GM12874 (cell line): ENCODE measurements around the gene OTULINL.

Source experiments
- CTCF ChIP-seq: IDR thresholded peaks from 2 replicates; pipeline ENCODE4 v1.5.1; 2011; ENCODE audit warnings: low read depth, mild to moderate bottlenecking, control low read depth, low read length, moderate library complexity; ENCODE audit not compliant: insufficient read depth

The OTULINL gene

GRCh38 chr5:14594378-14595074 lies 12.9 kb downstream of the OTULINL start:
- no peak for TF ChIP-seq CTCF

- TF ChIP-seq CTCF, result no peak
Observed at GRCh38 chr5:14595189-14595588, 13.6 kb downstream of the OTULINL start.

- no peak for TF ChIP-seq CTCF
Observed at GRCh38 chr5:14595891-14596290, 14.3 kb downstream of the OTULINL start.

- no peak for TF ChIP-seq CTCF
Observed at GRCh38 chr5:14597080-14597479, 15.5 kb downstream of the OTULINL start.

GRCh38 chr5:14598225-14598624 lies 16.6 kb downstream of the OTULINL start:
- no peak for TF ChIP-seq CTCF

- no peak for TF ChIP-seq CTCF
Observed at GRCh38 chr5:14599476-14600127, 18.0 kb downstream of the OTULINL start.

GRCh38 chr5:14600846-14601245 lies 19.3 kb downstream of the OTULINL start:
- no peak for TF ChIP-seq CTCF
